HG03342 (cell line): ENCODE data around the gene ZNF638.
A peak's percentile ranks its signal among the peaks of the same experiment; 100 is the strongest.
"Not testable (repeated sequence)": the region's sequence is repeated elsewhere in the genome, so short reads cannot be mapped to it uniquely, and the experiment has no call there.

Source experiments
- ATAC-seq: cut with Tn5 transposase; IDR thresholded peaks from one replicate; pipeline ENCODE4 v1.9.1; 2021; ENCODE audit warnings: mild to moderate bottlenecking, moderate library complexity; ENCODE audit not compliant: unreplicated experiment

The ZNF638 gene, protein sequence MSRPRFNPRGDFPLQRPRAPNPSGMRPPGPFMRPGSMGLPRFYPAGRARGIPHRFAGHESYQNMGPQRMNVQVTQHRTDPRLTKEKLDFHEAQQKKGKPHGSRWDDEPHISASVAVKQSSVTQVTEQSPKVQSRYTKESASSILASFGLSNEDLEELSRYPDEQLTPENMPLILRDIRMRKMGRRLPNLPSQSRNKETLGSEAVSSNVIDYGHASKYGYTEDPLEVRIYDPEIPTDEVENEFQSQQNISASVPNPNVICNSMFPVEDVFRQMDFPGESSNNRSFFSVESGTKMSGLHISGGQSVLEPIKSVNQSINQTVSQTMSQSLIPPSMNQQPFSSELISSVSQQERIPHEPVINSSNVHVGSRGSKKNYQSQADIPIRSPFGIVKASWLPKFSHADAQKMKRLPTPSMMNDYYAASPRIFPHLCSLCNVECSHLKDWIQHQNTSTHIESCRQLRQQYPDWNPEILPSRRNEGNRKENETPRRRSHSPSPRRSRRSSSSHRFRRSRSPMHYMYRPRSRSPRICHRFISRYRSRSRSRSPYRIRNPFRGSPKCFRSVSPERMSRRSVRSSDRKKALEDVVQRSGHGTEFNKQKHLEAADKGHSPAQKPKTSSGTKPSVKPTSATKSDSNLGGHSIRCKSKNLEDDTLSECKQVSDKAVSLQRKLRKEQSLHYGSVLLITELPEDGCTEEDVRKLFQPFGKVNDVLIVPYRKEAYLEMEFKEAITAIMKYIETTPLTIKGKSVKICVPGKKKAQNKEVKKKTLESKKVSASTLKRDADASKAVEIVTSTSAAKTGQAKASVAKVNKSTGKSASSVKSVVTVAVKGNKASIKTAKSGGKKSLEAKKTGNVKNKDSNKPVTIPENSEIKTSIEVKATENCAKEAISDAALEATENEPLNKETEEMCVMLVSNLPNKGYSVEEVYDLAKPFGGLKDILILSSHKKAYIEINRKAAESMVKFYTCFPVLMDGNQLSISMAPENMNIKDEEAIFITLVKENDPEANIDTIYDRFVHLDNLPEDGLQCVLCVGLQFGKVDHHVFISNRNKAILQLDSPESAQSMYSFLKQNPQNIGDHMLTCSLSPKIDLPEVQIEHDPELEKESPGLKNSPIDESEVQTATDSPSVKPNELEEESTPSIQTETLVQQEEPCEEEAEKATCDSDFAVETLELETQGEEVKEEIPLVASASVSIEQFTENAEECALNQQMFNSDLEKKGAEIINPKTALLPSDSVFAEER (N-terminal part only)

DNA sequence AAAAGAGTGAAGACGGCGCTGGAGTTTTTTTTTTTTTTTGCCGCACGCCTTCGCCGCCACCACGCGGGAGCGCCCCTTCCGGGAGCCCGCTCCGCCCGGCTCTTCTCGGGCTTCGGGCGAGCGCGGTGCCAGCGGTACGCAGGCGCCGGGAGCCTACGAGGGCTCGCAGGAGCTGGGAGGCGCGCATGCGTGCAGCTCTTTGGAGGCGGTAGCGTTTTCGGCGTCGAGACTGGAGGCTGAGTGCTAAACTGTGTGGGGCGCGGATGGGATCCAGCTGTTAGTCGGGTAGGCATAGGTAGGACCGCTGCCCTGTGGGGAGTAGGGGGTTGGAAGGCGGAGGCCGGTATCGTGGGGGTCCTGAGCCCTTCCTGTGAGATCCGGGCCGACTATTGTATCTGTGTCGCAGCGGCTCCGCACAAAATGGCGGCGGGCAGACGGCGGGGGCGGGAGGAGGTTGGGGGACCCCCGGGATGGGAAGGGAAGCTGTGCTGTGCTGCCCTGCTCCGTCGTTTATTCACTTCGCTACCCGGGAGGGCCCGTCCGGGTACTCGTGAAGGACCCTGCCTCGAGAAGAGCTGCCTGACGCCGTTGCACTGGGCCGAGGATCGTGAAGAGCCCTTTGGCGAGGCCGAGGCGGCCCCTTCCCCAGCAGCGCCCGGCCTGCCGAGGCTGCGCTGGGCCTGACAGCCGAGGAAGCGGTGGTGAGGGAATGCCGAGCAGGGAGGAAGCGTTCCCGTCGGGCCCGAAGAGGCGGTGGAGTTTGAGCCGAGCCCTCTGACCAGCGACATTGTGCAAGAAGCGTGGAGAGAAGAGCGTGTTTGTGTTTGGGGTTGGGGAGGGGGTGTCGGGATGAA is at the start of gene ZNF638:
ZNF638 (plus strand) TSS at position 202 of the 854 bp plus-strand sequence. CDS start 17,173 bp downstream, outside the sequence.
- ATAC-seq, result peak; percentile 98

DNA sequence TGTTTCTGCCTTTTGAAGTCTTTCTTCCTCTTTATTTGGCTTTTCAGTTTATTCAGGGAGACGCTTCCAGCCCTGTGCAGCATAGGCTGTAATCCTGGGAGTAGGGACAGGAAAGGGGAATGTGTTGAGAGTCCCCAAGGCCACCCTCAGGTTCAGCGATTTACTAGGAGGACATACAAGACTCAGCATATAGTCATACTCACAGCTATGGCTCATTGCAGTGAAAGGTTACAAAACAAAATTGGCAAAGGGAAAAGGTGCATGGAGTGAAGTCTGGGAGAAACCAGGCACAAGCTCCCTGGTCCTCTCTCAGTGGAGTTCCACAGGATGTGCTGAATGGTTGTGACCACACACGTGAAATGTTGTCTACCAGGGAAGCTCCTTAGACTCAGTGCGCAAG is 49.6 kb upstream of the ZNF638 start:
- ATAC-seq, result no peak

- ATAC-seq, result no peak
Measured at GRCh38 chr2:71282493-71282892, 49.1 kb upstream of the ZNF638 start.

DNA sequence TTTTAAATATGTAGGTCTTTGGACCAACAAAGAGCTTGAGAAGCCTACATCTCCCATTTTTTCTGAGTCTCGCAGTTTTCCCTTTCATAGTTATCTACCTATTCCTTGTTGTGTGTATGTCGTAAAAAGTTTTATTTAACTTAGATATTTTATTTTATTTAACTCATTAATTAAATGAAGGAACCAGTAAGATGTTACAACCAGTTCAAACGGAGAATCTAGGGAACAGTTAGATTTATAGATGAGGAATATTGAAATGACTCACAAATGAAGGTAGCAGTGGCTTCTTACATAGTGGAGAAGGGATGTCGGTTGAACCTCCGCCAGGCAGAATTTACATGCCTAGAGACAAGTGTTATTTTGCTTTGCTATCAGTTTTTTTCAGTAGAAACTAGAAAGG is 48.5 kb upstream of the ZNF638 start:
- no peak for ATAC-seq

GRCh38 chr2:71285706-71286105 is 45.9 kb upstream of the ZNF638 start:
- ATAC-seq, result no peak

DNA sequence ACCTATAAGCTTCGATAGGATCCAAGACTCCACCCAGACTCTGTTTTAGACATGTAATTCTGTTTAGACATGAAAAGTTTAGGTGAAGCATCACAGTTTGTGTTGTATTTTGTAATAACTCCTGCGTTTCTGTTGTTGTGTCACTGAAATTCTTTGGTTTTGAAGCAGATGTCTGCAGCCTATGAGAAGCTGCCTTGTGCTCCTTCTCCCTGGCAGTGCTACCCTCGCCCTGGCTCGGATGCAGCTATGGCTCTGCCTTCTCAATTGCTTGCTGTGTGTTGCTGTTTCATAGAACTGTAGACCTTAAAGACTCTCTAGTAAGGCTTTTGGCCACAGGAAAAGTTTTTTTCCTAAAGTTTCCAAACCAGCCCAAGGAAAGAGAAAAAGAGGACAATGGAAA is 40.2 kb upstream of the ZNF638 start:
- ATAC-seq, result no peak

DNA sequence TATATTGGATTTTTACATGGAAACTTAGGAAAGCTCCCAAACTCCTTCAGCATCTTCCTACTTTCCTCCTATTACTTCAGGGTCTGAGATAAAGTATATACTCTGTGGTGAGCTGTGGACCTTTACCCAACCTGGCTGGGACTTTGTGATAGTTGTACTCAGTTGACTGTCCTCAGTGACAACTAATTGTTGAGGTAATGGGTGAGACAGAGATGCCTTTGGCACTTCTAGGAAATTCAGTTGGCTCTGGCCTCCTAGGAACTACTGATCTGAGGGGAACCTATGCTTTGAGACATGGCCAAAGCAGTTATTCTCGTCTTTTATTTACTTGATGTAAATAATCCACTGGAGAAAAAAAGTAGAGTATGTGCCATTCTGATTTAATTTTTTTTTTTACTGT is 39.4 kb upstream of the ZNF638 start:
- no peak for ATAC-seq

DNA sequence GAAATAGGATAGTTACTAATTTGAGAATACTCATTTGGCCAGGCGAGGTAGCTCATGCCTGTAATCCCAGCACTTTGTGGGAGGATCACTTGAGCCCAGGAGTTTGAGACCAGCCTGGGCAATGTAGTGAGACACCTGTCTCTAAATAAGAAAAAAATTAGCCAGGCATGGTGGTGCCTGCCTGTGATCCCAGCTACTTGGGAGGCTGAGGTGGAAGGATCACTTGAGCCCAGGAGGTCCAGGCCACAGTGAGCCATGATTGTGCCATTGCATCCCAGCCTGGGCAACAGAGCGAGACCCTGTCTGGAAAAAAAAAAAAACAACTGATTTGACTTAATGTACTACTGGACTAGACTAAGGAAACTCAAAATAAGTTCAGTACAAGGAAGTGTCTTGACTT is 32.7 kb upstream of the ZNF638 start:
- no peak for ATAC-seq

GRCh38 chr2:71299507-71299906 is 32.1 kb upstream of the ZNF638 start:
- no peak for ATAC-seq

- ATAC-seq, result no peak
Measured at GRCh38 chr2:71303849-71304248, 27.7 kb upstream of the ZNF638 start.

- no peak for ATAC-seq
Measured at GRCh38 chr2:71306762-71307161, 24.8 kb upstream of the ZNF638 start.

DNA sequence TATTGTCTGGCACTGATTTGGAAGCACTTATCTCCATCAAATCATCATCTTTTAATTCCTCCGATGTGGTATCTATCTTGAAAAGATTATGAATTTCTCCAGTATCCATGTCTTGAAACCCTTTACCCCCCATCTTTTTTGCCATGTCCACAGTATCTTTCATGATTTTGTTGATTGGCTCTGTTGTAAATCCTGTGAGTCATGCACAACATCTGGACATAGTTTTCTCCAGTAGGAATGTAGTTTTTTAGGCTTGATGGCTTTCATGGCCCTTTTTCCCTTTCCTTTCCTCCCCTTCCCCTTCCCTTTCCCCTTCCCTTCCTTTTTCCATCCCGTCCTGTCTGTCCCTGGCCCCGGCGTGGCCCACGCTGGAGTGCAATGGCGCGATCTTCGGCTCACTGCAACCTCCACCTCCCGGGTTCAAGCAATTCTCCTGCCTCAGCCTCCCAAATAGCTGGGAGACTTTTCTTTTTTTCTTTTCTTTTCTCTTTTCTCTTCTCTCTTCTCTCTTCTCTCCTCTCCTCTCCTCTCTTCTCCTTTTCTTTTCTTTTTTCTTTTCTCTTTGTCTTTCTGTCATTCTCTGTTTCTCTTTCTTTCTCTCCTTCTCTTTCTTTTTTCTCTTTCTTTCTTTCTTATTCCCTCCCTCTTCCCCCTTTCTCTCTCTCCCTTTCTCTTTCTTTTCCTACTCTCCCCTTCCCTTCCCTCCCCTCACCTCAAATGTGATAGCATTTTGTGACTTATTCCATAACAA is 18.4 kb upstream of the ZNF638 start:
- no peak for ATAC-seq

DNA sequence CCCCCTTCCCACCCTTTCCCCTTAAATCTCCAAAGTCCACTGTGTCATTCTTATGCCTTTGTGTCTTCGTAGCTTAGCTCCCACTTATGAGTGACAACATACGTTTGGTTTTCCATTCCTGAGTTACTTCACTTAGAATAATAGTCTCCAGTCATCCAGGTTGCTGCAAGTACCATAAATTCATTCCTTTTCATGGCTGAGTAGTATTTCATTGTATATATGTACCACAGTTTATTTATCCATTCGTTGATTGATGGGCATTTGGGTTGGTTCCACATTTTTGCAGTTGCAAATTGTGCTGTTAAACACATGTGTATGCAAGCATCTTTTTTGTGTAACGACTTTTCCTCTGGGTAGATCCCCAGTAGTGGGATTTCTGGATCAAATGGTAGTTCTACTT is 14.5 kb upstream of the ZNF638 start:
- no peak for ATAC-seq

DNA sequence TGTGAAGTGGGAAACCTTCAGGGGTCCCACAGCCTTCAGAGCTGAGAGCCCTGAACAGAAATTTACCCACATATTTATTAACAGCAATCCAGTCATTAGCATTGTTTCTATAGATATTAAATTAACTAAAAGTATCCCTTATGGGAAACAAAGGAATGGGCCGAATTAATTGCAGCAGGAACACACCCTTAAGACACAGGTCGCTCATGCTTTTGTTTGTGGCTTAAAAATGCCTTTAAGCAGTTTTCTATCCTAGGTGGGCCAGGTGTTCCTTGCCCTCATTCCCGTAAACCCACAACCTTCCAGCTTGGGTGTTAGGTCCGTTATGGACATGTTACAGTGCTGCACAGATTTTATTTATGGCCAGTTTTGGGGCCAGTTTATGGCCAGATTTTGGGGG is 13.7 kb upstream of the ZNF638 start:
- not testable (repeated sequence) for ATAC-seq

- no peak for ATAC-seq
Measured at GRCh38 chr2:71323386-71323785, 8.2 kb upstream of the ZNF638 start.

- ATAC-seq, result no peak
Measured at GRCh38 chr2:71326968-71327367, 4.6 kb upstream of the ZNF638 start.

DNA sequence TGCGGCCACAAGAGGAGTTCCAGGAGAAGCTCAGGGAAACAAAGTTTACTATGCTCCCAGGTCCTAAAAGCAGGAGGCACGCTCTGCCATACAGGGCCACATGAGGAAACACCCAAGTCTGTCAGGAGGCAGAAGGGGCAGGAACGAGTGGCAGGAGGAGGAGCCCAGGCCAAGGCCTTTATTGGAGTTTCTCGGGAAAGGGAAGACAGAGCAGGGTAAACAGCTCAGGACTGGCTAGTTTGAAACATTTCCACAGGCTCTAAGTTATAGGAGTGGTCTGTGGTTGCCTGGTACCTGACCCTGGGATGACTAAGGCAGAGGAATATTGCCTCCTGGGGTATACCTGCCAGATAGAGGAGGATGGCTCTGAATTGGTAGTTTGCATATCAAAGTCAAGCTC is 3.7 kb upstream of the ZNF638 start:
- ATAC-seq, result no peak

GRCh38 chr2:71330155-71330554 is 1.4 kb upstream of the ZNF638 start:
- no peak for ATAC-seq

- ATAC-seq, result no peak
Measured at GRCh38 chr2:71330585-71331330, 824 bp upstream of the ZNF638 start.
